HUES64 (cell line): Measurements from ENCODE around the gene ASAP2.

Experiments
- H3K27ac ChIP-seq: 2 replicates; pipeline ENCODE4 v1.7.0; 2013; ENCODE audit warnings: low read depth, low read length, inconsistent platforms
- H3K27me3 ChIP-seq: 2 replicates; pipeline ENCODE4 v1.6.1; 2013; ENCODE audit warnings: mild to moderate bottlenecking, low read length; ENCODE audit not compliant: insufficient read depth
- H3K36me3 ChIP-seq: 2 replicates; pipeline ENCODE4 v1.6.1; 2013; ENCODE audit warnings: mild to moderate bottlenecking, low read length; ENCODE audit not compliant: insufficient read depth
- H3K4me1 ChIP-seq: 2 replicates; pipeline ENCODE4 v1.6.1; 2013; ENCODE audit warnings: mild to moderate bottlenecking, low read length, moderate library complexity; ENCODE audit not compliant: insufficient read depth
- H3K4me3 ChIP-seq: 2 replicates; pipeline ENCODE4 v1.5.1; 2013; ENCODE audit warnings: mild to moderate bottlenecking, low read length, moderate library complexity
- H3K9ac ChIP-seq: 2 replicates; pipeline ENCODE4 v1.6.1; 2013; ENCODE audit warnings: mild to moderate bottlenecking, low read depth, low read length
- H3K9me3 ChIP-seq: 2 replicates; pipeline ENCODE4 v1.6.1; 2013; ENCODE audit warnings: low read depth, low read length; ENCODE audit not compliant: insufficient read depth
- WGBS: fragments of 150-250, 120-280 bp; methylation state at CpG from one replicate; pipeline ENCODE4 v1.1.7; 2013; ENCODE audit warnings: missing lambda C conversion rate; 5-methylcytosine and 5-hydroxymethylcytosine counted together

ASAP2 gene

GRCh38 chr2:9318461-9319337, 112.1 kb downstream of the ASAP2 start:
- WGBS, result 94% methylated on average over 29 of the region's 29 CpGs
- Histone ChIP-seq H3K9me3 (no peaks in the 10 kb centered on the region), H3K27ac (no peak overlapping the region), H3K9ac (no peak overlapping the region), H3K36me3 (peaks cover 6% of the 10 kb centered on the region; the same call in 1 of the 2 replicates), H3K27me3 (no peaks in the 10 kb centered on the region), H3K4me3 (no peak overlapping the region), H3K4me1 (no peaks in the 10 kb centered on the region)

GRCh38 chr2:9319338-9319715, 112.7 kb downstream of the ASAP2 start:
- H3K9me3 ChIP-seq, result no peaks in the 10 kb centered on the region
- no peaks in the 10 kb centered on the region for H3K4me1 ChIP-seq
- no peak overlapping the region for H3K27ac ChIP-seq
- H3K4me3 ChIP-seq, result no peak overlapping the region
- peaks cover 6% of the 10 kb centered on the region; the same call in 1 of the 2 replicates for H3K36me3 ChIP-seq
- H3K27me3 ChIP-seq, result no peaks in the 10 kb centered on the region
- H3K9ac ChIP-seq, result no peak overlapping the region
- 96% methylated on average over 8 of the region's 8 CpGs for WGBS

GRCh38 chr2:9322576-9322975, 116.0 kb downstream of the ASAP2 start:
- Histone ChIP-seq H3K27ac (no peak overlapping the region), H3K4me1 (peaks cover 12% of the 10 kb centered on the region), H3K4me3 (no peak overlapping the region), H3K36me3 (peaks cover 9% of the 10 kb centered on the region; the same call in 1 of the 2 replicates), H3K27me3 (no peaks in the 10 kb centered on the region), H3K9me3 (no peaks in the 10 kb centered on the region), H3K9ac (no peak overlapping the region)
- WGBS, result 92% methylated on average over 7 of the region's 7 CpGs

GRCh38 chr2:9325428-9325827, 118.8 kb downstream of the ASAP2 start:
- Histone ChIP-seq H3K9ac (no peak overlapping the region), H3K27ac (no peak overlapping the region), H3K27me3 (no peaks in the 10 kb centered on the region), H3K9me3 (no peaks in the 10 kb centered on the region), H3K4me3 (no peak overlapping the region), H3K36me3 (peaks cover 24% of the 10 kb centered on the region; the same call in 1 of the 2 replicates), H3K4me1 (peaks cover 12% of the 10 kb centered on the region)
- 96% methylated on average over 3 of the region's 3 CpGs for WGBS

GRCh38 chr2:9326975-9327374, 120.4 kb downstream of the ASAP2 start:
- Histone ChIP-seq H3K36me3 (peaks cover 24% of the 10 kb centered on the region; the same call in 1 of the 2 replicates), H3K4me3 (no peak overlapping the region), H3K9me3 (no peaks in the 10 kb centered on the region), H3K9ac (no peak overlapping the region), H3K27me3 (no peaks in the 10 kb centered on the region), H3K27ac (no peak overlapping the region), H3K4me1 (peaks cover 12% of the 10 kb centered on the region)
- 61% methylated on average over 3 of the region's 3 CpGs for WGBS

GRCh38 chr2:9327873-9328352, 121.3 kb downstream of the ASAP2 start:
- Histone ChIP-seq H3K36me3 (peaks cover 24% of the 10 kb centered on the region; the same call in 1 of the 2 replicates), H3K4me1 (peaks cover 12% of the 10 kb centered on the region), H3K4me3 (no peak overlapping the region), H3K27me3 (no peaks in the 10 kb centered on the region), H3K9ac (no peak overlapping the region), H3K27ac (no peak overlapping the region), H3K9me3 (no peaks in the 10 kb centered on the region)
- 97% methylated on average over 5 of the region's 5 CpGs for WGBS

- Histone ChIP-seq H3K4me1 (peaks cover 12% of the 10 kb centered on the region), H3K4me3 (no peak overlapping the region), H3K9me3 (no peaks in the 10 kb centered on the region), H3K36me3 (peaks cover 21% of the 10 kb centered on the region; the same call in 1 of the 2 replicates), H3K9ac (no peak overlapping the region), H3K27me3 (no peaks in the 10 kb centered on the region), H3K27ac (no peak overlapping the region)
- WGBS, result 91% methylated on average over 5 of the region's 5 CpGs
Observed at GRCh38 chr2:9328931-9329330, 122.3 kb downstream of the ASAP2 start.

- Histone ChIP-seq H3K9me3 (no peaks in the 10 kb centered on the region), H3K4me1 (peaks cover 12% of the 10 kb centered on the region)
- 96% methylated on average over 5 of the region's 5 CpGs for WGBS
Observed at GRCh38 chr2:9329497-9329896, 122.9 kb downstream of the ASAP2 start.

GRCh38 chr2:9330612-9331270, 124.1 kb downstream of the ASAP2 start:
- WGBS, result 94% methylated on average over 19 of the region's 19 CpGs
- no peak overlapping the region for H3K4me3 ChIP-seq
- peaks cover 12% of the 10 kb centered on the region for H3K4me1 ChIP-seq
- H3K9me3 ChIP-seq, result no peaks in the 10 kb centered on the region
- no peak overlapping the region for H3K27ac ChIP-seq
- no peaks in the 10 kb centered on the region for H3K27me3 ChIP-seq
- peaks cover 22% of the 10 kb centered on the region; the same call in 1 of the 2 replicates for H3K36me3 ChIP-seq
- no peak overlapping the region for H3K9ac ChIP-seq

More at GRCh38 chr2:9329497-9329896, 122.9 kb downstream of the ASAP2 start:
- Histone ChIP-seq H3K4me3 (no peak overlapping the region), H3K36me3 (peaks cover 19% of the 10 kb centered on the region; the same call in 1 of the 2 replicates), H3K9ac (no peak overlapping the region), H3K27ac (no peak overlapping the region), H3K27me3 (no peaks in the 10 kb centered on the region)

- H3K4me3 ChIP-seq, result no peak overlapping the region
- peaks cover 22% of the 10 kb centered on the region; the same call in 1 of the 2 replicates for H3K36me3 ChIP-seq
- H3K4me1 ChIP-seq, result peaks cover 9% of the 10 kb centered on the region
- no peak overlapping the region for H3K9ac ChIP-seq
- H3K9me3 ChIP-seq, result no peaks in the 10 kb centered on the region
- WGBS, result 63% methylated on average over 7 of the region's 7 CpGs
- no peaks in the 10 kb centered on the region for H3K27me3 ChIP-seq
- H3K27ac ChIP-seq, result no peak overlapping the region
Observed at GRCh38 chr2:9331704-9332103, 125.1 kb downstream of the ASAP2 start.
